ENCODE measurements around the gene NAT8L. TPM values are rescaled to one million over a fixed set of nuclear protein-coding genes. Genes with fewer than 3 reads are reported as not detected.

NAT8L gene
- total RNA-seq, 1 experiment from 2014 or later: 13.9 TPM

GRCh38 chr4:2103843-2104547, 44.9 kb downstream of the NAT8L start:
- Histone ChIP-seq H2BK20ac (ENCODE audit: low read depth, low read length, poor library complexity, severe bottlenecking) (no peak overlapping the region), H3K79me1 (ENCODE audit: insufficient read depth, low read depth, low read length, poor library complexity, severe bottlenecking) (no peaks in the 10 kb centered on the region), H3K18ac (ENCODE audit: insufficient read length, low read depth, low read length) (no peak overlapping the region), H3K9ac (ENCODE audit: extremely low read depth, insufficient read length, low read length) (no peak overlapping the region), H3K79me2 (ENCODE audit: insufficient read depth, low read length) (no peaks in the 10 kb centered on the region), H2BK5ac (ENCODE audit: insufficient read length, low read length) (no peak overlapping the region), H3K9me3 (ENCODE audit: control insufficient read depth, low read depth, low read length) (no peaks in the 10 kb centered on the region), H3T11ph (ENCODE audit: low read length) (no peak overlapping the region), H2AFZ (ENCODE audit: low read length) (no peak overlapping the region), H3K56ac (ENCODE audit: insufficient read length, low read depth, low read length) (no peak overlapping the region), H4K5ac (ENCODE audit: insufficient read length, low read depth, low read length) (no peak overlapping the region), H3K4me1 (ENCODE audit: insufficient read depth, low read length) (no peaks in the 10 kb centered on the region), H2BK15ac (ENCODE audit: low read depth, low read length) (no peak overlapping the region), H3K4ac (ENCODE audit: low read depth, low read length) (no peak overlapping the region), H2BK12ac (ENCODE audit: insufficient read length, low read depth, low read length) (no peak overlapping the region), H3K27me3 (ENCODE audit: insufficient read depth, low read length) (no peaks in the 10 kb centered on the region), H3K23me2 (ENCODE audit: insufficient read length, low read depth, low read length, poor library complexity, severe bottlenecking) (no peaks in the 10 kb centered on the region), H3K14ac (ENCODE audit: insufficient read depth, low read length) (no peak overlapping the region), H3K4me2 (ENCODE audit: insufficient read depth, insufficient read length, low read length) (no peak overlapping the region), H4K20me1 (ENCODE audit: control insufficient read depth, insufficient read depth, insufficient read length) (no peaks in the 10 kb centered on the region), H4K8ac (replicated peaks; ENCODE audit: insufficient read length, low read depth, low read length) (no peak overlapping the region), H2BK120ac (ENCODE audit: low read depth, low read length, poor library complexity, severe bottlenecking) (no peak overlapping the region), H3K23ac (ENCODE audit: insufficient read length, low read depth, low read length) (no peak overlapping the region), H4K91ac (ENCODE audit: insufficient read length, low read depth, low read length) (no peak overlapping the region), H2AK5ac (ENCODE audit: insufficient read length, low read length) (no peak overlapping the region), H3K27ac (ENCODE audit: insufficient read length, low read depth, low read length) (no peak overlapping the region)
- no peak overlapping the region for H3K4me3 Mint-ChIP-seq
- DNase-seq: no peak
- no peaks in the 10 kb centered on the region for H3K4me1 Mint-ChIP-seq
- WGBS (ENCODE audit: extremely low coverage, insufficient read length, low lambda C conversion rate): no CpG with 5 or more reads among the region's 2 CpGs
- peaks cover 11 to 14% of the 10 kb centered on the region in 2 experiments for H3K9me3 Mint-ChIP-seq
- no peak for TF ChIP-seq CTCF (conservative IDR thresholded peaks at IDR 0.05)
- H3K27ac Mint-ChIP-seq: no peak overlapping the region
- peaks cover 10% of the 10 kb centered on the region for H3K27me3 Mint-ChIP-seq (ENCODE audit: low read depth)
- H3K36me3 Mint-ChIP-seq (ENCODE audit: insufficient read depth in 1 of 3, low read depth in 3 of 3): no peaks in the 10 kb centered on the region

Measured in H9 (cell line).